Naive thymus-derived CD8-positive, alpha-beta T cell (primary cell): ENCODE data around the gene CRTC1. TPM values are rescaled to one million over a fixed set of nuclear protein-coding genes. Genes with fewer than 3 reads are reported as not detected.

Experiments used
- ATAC-seq, 2 donors: fragments of 150-1000 bp; cut with Tn5 transposase in 1 of 2; sonication (Bioruptor Pico), chemical (Tn5 transposase) in 1 of 2; 1 replicate in 1 of 2; 2 replicates in 1 of 2; pipeline ENCODE4 v1.10.0; 2021; ENCODE audit warnings: mild to moderate bottlenecking in 2 of 2, moderate library complexity in 2 of 2
- POLR2A ChIA-PET: fragments of 350-600 bp; sonication (Branson Sonifier 250); formaldehyde crosslinking; loops from one replicate; lab custom pipeline; 2021; ENCODE audit warnings: antibody characterized with exemption; lab: Charles Lee
- DNase-seq, 10 donors: peaks; one replicate each; pipeline versions ENCODE4 v3.0.0 to v3.0.0-alpha.2; 2020 to 2022
- H3K27ac Mint-ChIP-seq, 10 donors: one replicate each; pipeline ENCODE4 v1.8.0; 2020 to 2022; ENCODE audit warnings: mild to moderate bottlenecking in 10 of 10, mixed read lengths in 10 of 10, moderate library complexity in 4 of 10, inconsistent platforms in 1 of 10
- H3K27me3 Mint-ChIP-seq, 5 donors: one replicate each; pipeline ENCODE4 v1.8.0; 2021 to 2022; ENCODE audit warnings: mixed read lengths in 5 of 5
- H3K36me3 Mint-ChIP-seq, 3 donors: one replicate each; pipeline ENCODE4 v1.8.0; 2020 to 2022; ENCODE audit warnings: mixed read lengths in 3 of 3, mild to moderate bottlenecking in 2 of 3, inconsistent platforms in 1 of 3
- H3K4me1 Mint-ChIP-seq, 4 donors: one replicate each; pipeline ENCODE4 v1.8.0; 2021 to 2022; ENCODE audit warnings: mixed read lengths in 4 of 4
- H3K4me3 Mint-ChIP-seq, 10 donors: one replicate each; pipeline ENCODE4 v1.8.0; 2020 to 2022; ENCODE audit warnings: mild to moderate bottlenecking in 10 of 10, mixed read lengths in 10 of 10, moderate library complexity in 6 of 10, inconsistent platforms in 1 of 10
- H3K9me3 Mint-ChIP-seq, 9 donors: one replicate each; pipeline ENCODE4 v1.8.0; 2020 to 2022; ENCODE audit warnings: mixed read lengths in 9 of 9, mild to moderate bottlenecking in 3 of 9, inconsistent platforms in 1 of 9, moderate library complexity in 1 of 9
- polyA plus RNA-seq, 3 donors: library from polyadenylated mRNA; unstranded; fragments of 300-500 nt; fragmentation: Illumina TruSeq; gene quantifications; one replicate each; pipeline ENCODE4 v1.2.3, GENCODE V29; 2021
- total RNA-seq, 8 experiments: library from RNA in 2 of 8; stranded (reverse) in 2 of 8; gene quantifications; one replicate each; pipeline ENCODE4 v1.2.3 and lab custom pipeline; 2021 to 2026

CRTC1 gene
- total and polyA plus RNA-seq, 5 experiments from 2014 or later: 1.2 to 25.7 (median 2.0) TPM

GRCh38 chr19:18794692-18795091, 111.2 kb downstream of the CRTC1 start:
- peaks cover 8 to 14% (median 11%) of the 10 kb centered on the region in 4 donors for H3K4me1 Mint-ChIP-seq
- POLR2A ChIA-PET: interaction anchor here (0.6 kb wide), 1 partner anchor 49 kb away, joined by 3 read pairs; no protein-coding TSS in a partner anchor
- no peak overlapping the region for H3K4me3 Mint-ChIP-seq

GRCh38 chr19:18795540-18795939, 112.1 kb downstream of the CRTC1 start:
- ATAC-seq (peak in 1 of 2 donors; percentile 50), DNase-seq (peak in 1 of 10 donors; percentile 22)
- POLR2A ChIA-PET: interaction anchor here (0.7 kb wide), 1 partner anchor 101 kb away, joined by 4 read pairs; no protein-coding TSS in a partner anchor
- Mint-ChIP-seq H3K9me3 (no peaks in the 10 kb centered on the region), H3K4me1 (peaks cover 4 to 6% (median 4%) of the 10 kb centered on the region in 4 donors), H3K27me3 (peaks cover 18 to 62% (median 34%) of the 10 kb centered on the region in 5 donors), H3K27ac (no peak overlapping the region), H3K4me3 (no peak overlapping the region), H3K36me3 (no peaks in the 10 kb centered on the region)

More at GRCh38 chr19:18794692-18795091, 111.2 kb downstream of the CRTC1 start:
- peaks cover 22 to 70% (median 41%) of the 10 kb centered on the region in 5 donors for H3K27me3 Mint-ChIP-seq
- ATAC-seq: no peak
- no peak overlapping the region for H3K27ac Mint-ChIP-seq
- H3K36me3 Mint-ChIP-seq: peaks cover 0 to 4% (median 0%) of the 10 kb centered on the region in 3 donors
- no peaks in the 10 kb centered on the region for H3K9me3 Mint-ChIP-seq
- no peak for DNase-seq

- ATAC-seq (no peak), DNase-seq (peak in 1 of 10 donors; percentile 41)
- H3K4me3 Mint-ChIP-seq: no peak overlapping the region
- peaks cover 18 to 57% (median 29%) of the 10 kb centered on the region in 5 donors for H3K27me3 Mint-ChIP-seq
- H3K36me3 Mint-ChIP-seq: no peaks in the 10 kb centered on the region
- H3K27ac Mint-ChIP-seq: no peak overlapping the region
- peaks cover 0 to 2% (median under 1%) of the 10 kb centered on the region in 4 donors for H3K4me1 Mint-ChIP-seq
- H3K9me3 Mint-ChIP-seq: no peaks in the 10 kb centered on the region
- POLR2A ChIA-PET: no interaction called here
These were observed 112.8 kb downstream of the CRTC1 start for GRCh38 chr19:18796239-18796638.

GRCh38 chr19:18798384-18799352, 115.2 kb downstream of the CRTC1 start:
- ATAC-seq (no peak), DNase-seq (peak in 1 of 10 donors; percentile 43)
- peaks cover 0 to 3% (median 0%) of the 10 kb centered on the region in 4 donors for H3K4me1 Mint-ChIP-seq
- peaks cover 12 to 41% (median 19%) of the 10 kb centered on the region in 5 donors for H3K27me3 Mint-ChIP-seq
- no peak overlapping the region for H3K27ac Mint-ChIP-seq
- POLR2A ChIA-PET: no interaction called here
- H3K4me3 Mint-ChIP-seq: no peak overlapping the region
- H3K36me3 Mint-ChIP-seq: no peaks in the 10 kb centered on the region
- no peaks in the 10 kb centered on the region for H3K9me3 Mint-ChIP-seq

- POLR2A ChIA-PET: no interaction called here
- Mint-ChIP-seq H3K4me1 (peaks cover 0 to 3% (median 0%) of the 10 kb centered on the region in 4 donors), H3K9me3 (no peaks in the 10 kb centered on the region), H3K27ac (no peak overlapping the region), H3K36me3 (no peaks in the 10 kb centered on the region), H3K27me3 (peaks cover 9 to 37% (median 16%) of the 10 kb centered on the region in 5 donors), H3K4me3 (no peak overlapping the region)
- ATAC-seq (no peak), DNase-seq (no peak)
These were observed 116.0 kb downstream of the CRTC1 start for GRCh38 chr19:18799389-18799970.

- DNase-seq: no peak
- peaks cover 0 to 3% (median 0%) of the 10 kb centered on the region in 4 donors for H3K4me1 Mint-ChIP-seq
- no peaks in the 10 kb centered on the region for H3K9me3 Mint-ChIP-seq
- POLR2A ChIA-PET: no interaction called here
- H3K4me3 Mint-ChIP-seq: no peak overlapping the region
- no peak overlapping the region for H3K27ac Mint-ChIP-seq
- H3K36me3 Mint-ChIP-seq: no peaks in the 10 kb centered on the region
- peaks cover 9 to 34% (median 16%) of the 10 kb centered on the region in 5 donors for H3K27me3 Mint-ChIP-seq
- no peak for ATAC-seq
These were observed 116.6 kb downstream of the CRTC1 start for GRCh38 chr19:18800079-18800478.

- POLR2A ChIA-PET: interaction anchor here (1.0 kb wide), 1 partner anchor 10 kb away, joined by 3 read pairs; the partner anchor contains the start of gene COMP
- no peak for ATAC-seq
These were observed 117.2 kb downstream of the CRTC1 start for GRCh38 chr19:18800636-18801035.

GRCh38 chr19:18802354-18802753, 118.9 kb downstream of the CRTC1 start:
- Mint-ChIP-seq H3K9me3 (no peaks in the 10 kb centered on the region), H3K4me1 (peaks cover 0 to 2% (median 0%) of the 10 kb centered on the region in 4 donors), H3K27me3 (peaks cover 2 to 17% (median 13%) of the 10 kb centered on the region in 5 donors), H3K36me3 (no peaks in the 10 kb centered on the region), H3K27ac (no peak overlapping the region), H3K4me3 (no peak overlapping the region)
- DNase-seq (no peak), ATAC-seq (no peak)
- POLR2A ChIA-PET: no interaction called here

More at GRCh38 chr19:18800636-18801035, 117.2 kb downstream of the CRTC1 start:
- Mint-ChIP-seq H3K4me1 (peaks cover 0 to 3% (median 0%) of the 10 kb centered on the region in 4 donors), H3K4me3 (no peak overlapping the region), H3K27ac (no peak overlapping the region), H3K36me3 (no peaks in the 10 kb centered on the region), H3K9me3 (no peaks in the 10 kb centered on the region), H3K27me3 (peaks cover 9 to 31% (median 16%) of the 10 kb centered on the region in 5 donors)
- no peak for DNase-seq

- no peak for ATAC-seq
- no peak for DNase-seq
- no peaks in the 10 kb centered on the region for H3K36me3 Mint-ChIP-seq
- peaks cover 0 to 12% (median 8%) of the 10 kb centered on the region in 5 donors for H3K27me3 Mint-ChIP-seq
- H3K27ac Mint-ChIP-seq: no peak overlapping the region
- no peaks in the 10 kb centered on the region for H3K9me3 Mint-ChIP-seq
- POLR2A ChIA-PET: no interaction called here
- H3K4me1 Mint-ChIP-seq: peaks cover 0 to 2% (median 0%) of the 10 kb centered on the region in 4 donors
- no peak overlapping the region for H3K4me3 Mint-ChIP-seq
These were observed 120.2 kb downstream of the CRTC1 start for GRCh38 chr19:18803550-18804138.

- H3K4me3 Mint-ChIP-seq: no peak overlapping the region
- no peaks in the 10 kb centered on the region for H3K36me3 Mint-ChIP-seq
- ATAC-seq (no peak), DNase-seq (no peak)
- POLR2A ChIA-PET: no interaction called here
- no peaks in the 10 kb centered on the region for H3K9me3 Mint-ChIP-seq
- peaks cover 0 to 14% (median 8%) of the 10 kb centered on the region in 5 donors for H3K27me3 Mint-ChIP-seq
- peaks cover 0 to 2% (median 0%) of the 10 kb centered on the region in 4 donors for H3K4me1 Mint-ChIP-seq
- no peak overlapping the region for H3K27ac Mint-ChIP-seq
These were observed 120.7 kb downstream of the CRTC1 start for GRCh38 chr19:18804139-18804601.

- DNase-seq (no peak), ATAC-seq (no peak)
- peaks cover 0 to 4% (median 3%) of the 10 kb centered on the region in 4 donors for H3K4me1 Mint-ChIP-seq
- no peak overlapping the region for H3K4me3 Mint-ChIP-seq
- POLR2A ChIA-PET: no interaction called here
- no peaks in the 10 kb centered on the region for H3K9me3 Mint-ChIP-seq
- no peaks in the 10 kb centered on the region for H3K36me3 Mint-ChIP-seq
- H3K27me3 Mint-ChIP-seq: peaks cover 3 to 19% (median 8%) of the 10 kb centered on the region in 5 donors
- no peak overlapping the region for H3K27ac Mint-ChIP-seq
These were observed 121.2 kb downstream of the CRTC1 start for GRCh38 chr19:18804643-18805042.

GRCh38 chr19:18807861-18808331, 124.4 kb downstream of the CRTC1 start:
- Mint-ChIP-seq H3K27ac (no peak overlapping the region), H3K27me3 (peaks cover 3 to 22% (median 8%) of the 10 kb centered on the region in 5 donors), H3K36me3 (no peaks in the 10 kb centered on the region), H3K4me3 (no peak overlapping the region), H3K4me1 (peaks cover 0 to 5% (median 4%) of the 10 kb centered on the region in 4 donors), H3K9me3 (no peaks in the 10 kb centered on the region)
- no peak for DNase-seq
- POLR2A ChIA-PET: no interaction called here
- no peak for ATAC-seq
